ES-I3 (cell line): ENCODE results near the gene SYT6.

Experiments
- H3K36me3 ChIP-seq: 2 replicates; pipeline ENCODE4 v1.6.1; 2013; ENCODE audit warnings: mild to moderate bottlenecking, low read length, control low read depth, moderate library complexity; ENCODE audit not compliant: insufficient read depth
- H3K4me1 ChIP-seq: 2 replicates; pipeline ENCODE4 v1.6.1; 2013; ENCODE audit warnings: mild to moderate bottlenecking, control low read depth, low read length; ENCODE audit not compliant: insufficient read depth
- H3K9ac ChIP-seq: 2 replicates; pipeline ENCODE4 v1.6.1; 2013; ENCODE audit warnings: low read depth, mild to moderate bottlenecking, low read length, moderate library complexity
- H3K9me3 ChIP-seq: 2 replicates; pipeline ENCODE4 v1.6.1; 2013; ENCODE audit warnings: mild to moderate bottlenecking, low read length, moderate library complexity; ENCODE audit not compliant: control insufficient read depth, insufficient read depth

Gene SYT6

GRCh38 chr1:114087495-114087894 is 66.2 kb downstream of the SYT6 start:
- no peak overlapping the region for H3K9ac ChIP-seq
- H3K9me3 ChIP-seq, result peaks cover 4% of the 10 kb centered on the region; the same call in 1 of the 2 replicates
- peaks cover 10% of the 10 kb centered on the region; the same call in 1 of the 2 replicates for H3K36me3 ChIP-seq
- peaks cover 13% of the 10 kb centered on the region for H3K4me1 ChIP-seq

GRCh38 chr1:114086601-114087368 is 66.9 kb downstream of the SYT6 start:
- Histone ChIP-seq H3K9me3 (peaks cover 4% of the 10 kb centered on the region; the same call in 1 of the 2 replicates), H3K9ac (no peak overlapping the region), H3K36me3 (0 out of 2 replicates have a peak, but pooled peaks cover 6% of the 10 kb centered on the region), H3K4me1 (peaks cover 17% of the 10 kb centered on the region)

GRCh38 chr1:114082867-114083585 is 70.6 kb downstream of the SYT6 start:
- Histone ChIP-seq H3K4me1 (peaks cover 27% of the 10 kb centered on the region), H3K36me3 (0 out of 2 replicates have a peak, but pooled peaks cover 3% of the 10 kb centered on the region), H3K9ac (no peak overlapping the region), H3K9me3 (peaks cover 4% of the 10 kb centered on the region; the same call in 1 of the 2 replicates)

- no peak overlapping the region for H3K9ac ChIP-seq
- no peaks in the 10 kb centered on the region for H3K36me3 ChIP-seq
- H3K4me1 ChIP-seq, result peaks cover 27% of the 10 kb centered on the region
- H3K9me3 ChIP-seq, result peaks cover 4% of the 10 kb centered on the region; the same call in 1 of the 2 replicates
Measured at GRCh38 chr1:114082304-114082630, 71.4 kb downstream of the SYT6 start.

DNA sequence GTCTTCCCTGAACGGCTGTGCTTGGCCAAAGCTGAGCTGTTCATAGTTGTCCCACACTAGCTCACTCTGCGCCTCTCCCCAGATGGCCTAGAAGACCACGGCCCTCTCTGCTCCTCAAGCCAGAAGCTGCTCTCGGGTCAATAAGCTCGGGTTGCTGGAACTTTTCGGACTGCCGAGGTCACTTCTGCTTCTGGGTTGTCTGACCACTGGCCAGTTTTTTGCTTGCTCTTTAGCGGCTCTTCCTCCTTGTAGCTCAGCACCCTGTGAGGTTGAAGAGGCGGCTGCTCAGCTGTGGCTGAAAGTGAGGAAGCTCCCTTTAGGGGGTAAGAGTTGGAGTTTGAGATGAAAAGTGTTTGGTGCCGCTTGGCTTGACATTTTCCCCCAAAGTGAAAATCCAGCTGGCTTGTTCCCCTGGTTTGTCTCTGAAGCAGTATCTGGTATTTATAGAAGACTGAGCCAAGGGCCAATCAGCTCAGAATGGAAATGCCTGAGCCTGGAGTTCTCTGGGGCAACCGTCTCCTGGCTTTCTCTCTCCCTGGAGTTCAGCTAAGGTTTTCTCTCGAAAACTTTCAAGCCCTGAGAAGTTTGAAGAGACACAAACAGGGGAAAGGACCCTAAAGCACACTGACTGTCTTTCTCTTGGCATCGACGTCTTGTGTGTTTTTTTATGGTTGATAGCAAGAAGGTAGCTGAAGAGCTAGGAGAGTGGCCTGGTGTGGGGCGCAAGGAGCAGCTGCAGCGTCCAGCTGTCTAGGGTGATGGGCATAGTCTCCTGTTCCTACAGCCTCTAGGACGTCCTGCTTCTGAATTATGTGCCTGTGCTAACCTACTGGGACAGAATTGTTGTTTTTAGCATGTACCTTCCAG is 72.0 kb downstream of the SYT6 start:
- Histone ChIP-seq H3K9ac (no peak overlapping the region), H3K4me1 (peaks cover 27% of the 10 kb centered on the region)

DNA sequence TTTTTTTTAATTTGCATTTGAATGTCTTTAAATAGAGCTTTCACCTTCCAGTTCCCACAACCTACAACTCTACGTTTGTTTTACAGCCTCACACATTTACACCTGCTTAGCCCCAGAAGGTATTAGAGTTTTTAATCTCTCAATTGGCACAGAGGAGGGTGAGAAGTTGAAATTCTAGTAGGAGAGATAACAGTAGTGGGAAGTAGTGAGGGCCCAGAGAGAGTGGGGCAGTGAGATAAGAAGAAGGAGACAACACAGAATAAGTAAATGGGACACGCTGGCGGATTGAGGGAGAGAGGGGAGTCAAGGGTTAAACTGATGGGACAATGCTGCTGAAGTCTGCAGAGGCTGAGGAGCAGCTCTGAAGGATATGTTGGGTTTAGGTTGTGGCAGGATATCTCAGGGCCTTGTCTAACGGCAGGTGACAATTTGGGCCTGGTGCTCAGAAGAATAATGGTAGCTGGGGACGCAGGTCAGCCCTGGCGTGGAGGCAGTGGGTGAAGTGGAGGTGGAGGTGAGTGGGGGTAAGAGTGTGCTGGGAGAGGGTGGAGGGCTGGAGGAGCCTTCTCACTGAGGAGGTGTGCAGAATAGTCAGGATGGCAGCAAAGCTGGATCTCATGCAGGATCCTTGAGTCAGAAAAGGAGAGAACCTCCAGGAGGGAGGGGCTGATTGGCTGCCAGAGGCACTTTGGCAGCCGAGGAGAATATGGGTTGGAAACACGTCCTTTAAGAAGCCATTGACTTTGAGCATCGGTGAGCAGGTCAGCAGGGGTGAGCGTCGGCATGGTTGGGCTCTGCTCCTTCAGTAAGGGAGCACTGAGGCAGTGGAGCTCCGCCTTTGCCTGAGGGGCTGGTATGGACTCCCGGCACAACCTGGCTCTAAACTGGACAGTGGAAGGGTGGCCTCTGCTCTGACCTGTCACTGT is 72.9 kb downstream of the SYT6 start:
- peaks cover 36% of the 10 kb centered on the region for H3K4me1 ChIP-seq
- H3K36me3 ChIP-seq, result no peaks in the 10 kb centered on the region
- H3K9me3 ChIP-seq, result peaks cover 4% of the 10 kb centered on the region; the same call in 1 of the 2 replicates
- H3K9ac ChIP-seq, result no peak overlapping the region

More for the DNA sequence above, 72.0 kb downstream of the SYT6 start:
- Histone ChIP-seq H3K9me3 (peaks cover 4% of the 10 kb centered on the region; the same call in 1 of the 2 replicates), H3K36me3 (no peaks in the 10 kb centered on the region)

- no peaks in the 10 kb centered on the region for H3K36me3 ChIP-seq
- H3K9me3 ChIP-seq, result no peaks in the 10 kb centered on the region; the same call in 1 of the 2 replicates
- H3K4me1 ChIP-seq, result peaks cover 46% of the 10 kb centered on the region
- no peak overlapping the region for H3K9ac ChIP-seq
Measured at GRCh38 chr1:114079596-114080190, 74.0 kb downstream of the SYT6 start.

- Histone ChIP-seq H3K4me1 (peaks cover 51% of the 10 kb centered on the region), H3K9ac (no peak overlapping the region), H3K9me3 (peaks cover 8% of the 10 kb centered on the region), H3K36me3 (no peaks in the 10 kb centered on the region)
Measured at GRCh38 chr1:114078116-114078515, 75.6 kb downstream of the SYT6 start.

- H3K9me3 ChIP-seq, result peaks cover 16% of the 10 kb centered on the region
- no peak overlapping the region for H3K9ac ChIP-seq
- H3K4me1 ChIP-seq, result peaks cover 50% of the 10 kb centered on the region
Measured at GRCh38 chr1:114077188-114077587, 76.5 kb downstream of the SYT6 start.

GRCh38 chr1:114076308-114076707 is 77.4 kb downstream of the SYT6 start:
- Histone ChIP-seq H3K36me3 (no peaks in the 10 kb centered on the region), H3K9me3 (peaks cover 22% of the 10 kb centered on the region), H3K9ac (no peak overlapping the region)

More at GRCh38 chr1:114077188-114077587, 76.5 kb downstream of the SYT6 start:
- H3K36me3 ChIP-seq, result no peaks in the 10 kb centered on the region

GRCh38 chr1:114075546-114076242 is 78.0 kb downstream of the SYT6 start:
- Histone ChIP-seq H3K9me3 (peaks cover 22% of the 10 kb centered on the region), H3K36me3 (no peaks in the 10 kb centered on the region), H3K9ac (no peak overlapping the region), H3K4me1 (peaks cover 36% of the 10 kb centered on the region)

More at GRCh38 chr1:114076308-114076707, 77.4 kb downstream of the SYT6 start:
- H3K4me1 ChIP-seq, result peaks cover 43% of the 10 kb centered on the region

DNA sequence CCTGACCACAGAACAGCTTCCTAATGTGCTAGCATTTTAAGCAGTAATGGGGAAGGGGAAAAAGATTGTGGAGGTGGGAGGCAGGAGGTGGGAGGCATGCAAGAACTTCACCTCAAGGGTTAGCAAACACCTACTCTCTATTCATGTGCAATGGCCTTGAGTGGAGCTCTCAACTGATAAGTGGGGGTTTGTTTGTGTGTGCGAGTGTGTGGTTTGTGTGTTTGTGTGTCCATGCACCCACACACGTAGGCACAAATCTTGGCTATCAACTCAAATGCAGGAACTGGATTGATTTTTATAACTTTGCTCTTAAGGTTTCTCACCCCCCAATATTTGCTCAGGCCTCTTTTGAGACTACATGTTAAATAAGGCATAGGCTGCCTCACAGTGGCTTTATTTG is 78.6 kb downstream of the SYT6 start:
- H3K9me3 ChIP-seq, result peaks cover 22% of the 10 kb centered on the region
- no peak overlapping the region for H3K9ac ChIP-seq
- no peaks in the 10 kb centered on the region for H3K36me3 ChIP-seq
- peaks cover 33% of the 10 kb centered on the region for H3K4me1 ChIP-seq
